IMR-90 (cell line): ENCODE results near the gene CRYBG2.

Experiments used
- CEBPB ChIP-seq: IDR thresholded peaks from 2 replicates; pipeline ENCODE4 v1.6.1; 2012; ENCODE audit warnings: low read depth, low read length, improper control_type of control experiment
- CTCF ChIP-seq: conservative IDR thresholded peaks from 2 replicates; pipeline ENCODE4 v1.5.1; 2012; ENCODE audit warnings: mild to moderate bottlenecking, low read depth, low read length, improper control_type of control experiment
- MXI1 ChIP-seq: IDR thresholded peaks from 2 replicates; pipeline ENCODE4 v1.6.1; 2012; ENCODE audit warnings: low read depth, mild to moderate bottlenecking, low read length, moderate library complexity, borderline replicate concordance
- POLR2A ChIP-seq: IDR thresholded peaks from 2 replicates; pipeline ENCODE4 v1.6.1; 2012; ENCODE audit warnings: mild to moderate bottlenecking, low read depth, low read length
- RAD21 ChIP-seq: IDR thresholded peaks from 2 replicates; pipeline ENCODE4 v1.6.1; 2012; ENCODE audit warnings: low read length, improper control_type of control experiment
- USF2 ChIP-seq: fragments of 150-350 bp; IDR thresholded peaks from 2 replicates; pipeline ENCODE4 v1.6.1; 2017; ENCODE audit warnings: mild to moderate bottlenecking, antibody characterized with exemption, low read length, low read depth

- TF ChIP-seq POLR2A: no peak
- no peak for TF ChIP-seq CTCF
- no peak for TF ChIP-seq CEBPB
- TF ChIP-seq USF2: no peak
- TF ChIP-seq MXI1: no peak
- no peak for TF ChIP-seq RAD21
Measured at GRCh38 chr1:26356106-26356505, 2.2 kb upstream of the CRYBG2 start.
